Central memory CD4-positive, alpha-beta T cell (primary cell): ENCODE results near the gene SDHA.

Experiments used
- DNase-seq: peaks from one replicate; pipeline ENCODE4 v3.0.0; 2022
- total RNA-seq, 3 experiments: gene quantifications; one replicate each; lab custom pipeline; 2026; lab: John Stamatoyannopoulos, UW

Gene SDHA
- total RNA-seq = 18.6 to 46.9 (median 22.6) reads per million in 3 experiments

DNA sequence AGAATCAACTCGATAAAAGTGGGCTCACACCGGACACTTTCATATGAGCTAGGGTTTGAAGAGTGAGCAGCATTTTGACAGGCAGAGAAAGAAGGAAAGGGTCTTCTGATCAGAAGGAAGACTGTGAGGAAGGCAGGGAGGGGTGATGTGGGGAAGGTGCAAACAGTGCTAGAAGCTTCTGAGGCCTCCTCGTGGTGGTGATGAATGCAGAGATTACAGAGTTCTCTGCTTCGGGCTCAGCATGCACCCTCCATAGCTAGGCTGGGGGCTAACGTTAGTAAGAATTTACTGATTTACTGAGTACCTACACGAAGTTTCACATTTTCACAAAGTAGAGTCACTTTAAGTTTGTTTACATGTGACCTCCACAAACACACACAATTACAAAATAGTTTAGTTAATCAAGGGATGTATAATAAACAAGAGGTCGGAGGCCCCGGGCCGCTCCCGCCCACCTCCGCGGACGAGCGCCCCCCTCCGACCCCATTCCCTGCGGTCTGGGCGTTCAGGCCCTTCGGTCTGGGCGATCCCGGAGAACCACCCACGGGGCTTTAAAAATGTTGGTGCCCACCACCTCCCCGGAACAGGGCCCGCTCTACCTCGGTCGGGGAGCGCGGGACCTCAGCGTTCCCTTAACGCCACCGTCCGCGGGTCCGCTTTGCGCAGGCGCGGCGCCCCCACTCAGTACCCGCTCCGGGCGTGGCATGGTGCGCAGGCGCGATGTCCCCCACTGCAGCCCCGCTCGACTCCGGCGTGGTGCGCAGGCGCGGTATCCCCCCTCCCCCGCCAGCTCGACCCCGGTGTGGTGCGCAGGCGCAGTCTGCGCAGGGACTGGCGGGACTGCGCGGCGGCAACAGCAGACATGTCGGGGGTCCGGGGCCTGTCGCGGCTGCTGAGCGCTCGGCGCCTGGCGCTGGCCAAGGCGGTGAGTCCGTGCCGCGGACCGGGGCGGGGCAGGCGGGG, at the start of gene SDHA, which contains the start of gene CCDC127:
TSS of gene SDHA (plus strand) at position 827 of the 963 bp plus-strand sequence. CDS start at position 863, 36 bp downstream.
TSS of gene CCDC127 (minus strand) at position 660 of the 963 bp plus-strand sequence. CDS start 1,304 bp downstream, outside the sequence.
- DNase-seq = peak; percentile 97

DNA sequence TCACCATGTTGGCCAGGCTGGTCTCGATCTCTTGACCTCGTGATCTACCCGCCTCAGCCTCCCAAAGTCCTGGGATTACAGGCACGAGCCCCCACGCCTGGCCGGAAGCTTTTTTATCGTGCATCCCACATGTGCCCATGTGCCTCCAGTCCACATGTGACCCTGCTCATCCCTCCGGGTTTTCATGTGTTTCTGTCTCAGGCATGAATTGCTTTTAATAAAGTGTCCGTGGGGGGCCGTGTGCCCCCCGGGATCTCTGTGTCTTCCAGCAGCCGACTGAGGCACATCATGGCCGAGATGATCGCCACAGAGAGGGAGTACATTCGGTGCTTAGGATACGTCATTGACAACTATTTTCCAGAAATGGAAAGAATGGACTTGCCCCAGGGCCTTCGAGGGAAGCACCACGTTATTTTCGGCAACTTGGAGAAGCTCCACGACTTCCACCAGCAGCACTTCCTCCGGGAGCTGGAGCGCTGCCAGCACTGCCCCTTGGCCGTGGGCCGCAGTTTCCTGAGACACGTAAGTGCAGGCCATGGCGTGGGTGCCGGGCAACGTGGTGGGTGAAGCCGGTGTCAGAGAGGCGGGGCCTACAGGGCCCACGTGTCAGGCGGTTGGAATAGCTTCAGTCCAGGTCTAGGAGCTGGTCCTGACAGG, 48.9 kb upstream of the SDHA start:
- no peak for DNase-seq

DNA sequence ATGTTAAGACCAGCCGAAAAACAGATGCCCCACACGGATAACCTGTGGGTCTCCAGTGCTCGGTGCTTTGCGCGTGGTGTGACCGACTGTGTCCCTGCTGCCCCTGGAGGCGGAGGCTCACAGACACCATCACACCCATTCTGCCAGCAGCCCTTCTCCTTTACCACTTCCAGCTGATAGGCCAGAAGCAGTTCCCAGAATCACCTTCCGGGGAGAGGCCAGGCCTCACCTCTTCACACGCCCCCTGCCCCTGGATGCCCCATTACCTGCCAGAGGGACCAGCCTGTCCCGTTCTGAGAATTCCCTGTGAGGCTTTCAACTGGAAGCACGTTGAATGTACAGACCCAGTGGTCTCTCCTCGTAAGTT, 48.4 kb upstream of the SDHA start:
- DNase-seq = no peak

DNA sequence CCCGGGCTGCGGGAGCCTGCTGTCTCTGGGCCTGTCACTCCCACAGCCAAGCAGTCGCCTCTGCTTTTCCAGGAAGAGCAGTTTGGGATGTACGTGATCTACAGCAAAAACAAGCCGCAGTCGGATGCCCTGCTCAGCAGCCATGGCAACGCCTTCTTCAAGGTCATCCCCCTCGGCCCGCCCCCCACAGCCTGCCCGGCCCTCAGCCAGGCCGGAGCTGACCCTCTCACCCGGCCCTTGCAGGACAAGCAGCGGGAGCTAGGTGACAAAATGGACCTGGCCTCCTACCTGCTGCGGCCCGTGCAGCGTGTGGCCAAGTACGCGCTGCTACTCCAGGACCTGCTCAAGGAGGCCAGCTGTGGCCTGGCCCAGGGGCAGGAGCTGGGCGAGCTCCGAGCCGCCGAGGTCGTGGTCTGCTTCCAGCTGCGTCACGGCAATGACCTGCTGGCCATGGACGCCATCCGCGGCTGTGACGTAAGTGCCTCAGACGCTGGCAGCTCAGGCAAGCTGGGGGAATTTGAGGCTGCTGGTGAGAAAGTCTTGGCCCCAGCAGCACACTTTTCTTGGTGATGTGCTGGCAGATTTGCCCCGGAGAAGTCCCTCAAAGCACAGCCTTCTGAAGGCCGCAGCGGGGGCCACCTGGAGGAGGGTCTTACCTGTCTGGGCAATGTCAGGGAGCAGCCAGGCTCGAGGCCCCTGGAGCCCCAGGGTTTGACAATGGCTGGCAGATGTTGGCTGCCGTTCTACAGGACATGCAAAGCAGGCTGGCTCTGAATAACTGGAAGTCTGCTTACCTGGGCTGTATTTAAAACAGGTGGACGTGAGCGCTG, 46.9 kb upstream of the SDHA start:
- no peak for DNase-seq

DNA sequence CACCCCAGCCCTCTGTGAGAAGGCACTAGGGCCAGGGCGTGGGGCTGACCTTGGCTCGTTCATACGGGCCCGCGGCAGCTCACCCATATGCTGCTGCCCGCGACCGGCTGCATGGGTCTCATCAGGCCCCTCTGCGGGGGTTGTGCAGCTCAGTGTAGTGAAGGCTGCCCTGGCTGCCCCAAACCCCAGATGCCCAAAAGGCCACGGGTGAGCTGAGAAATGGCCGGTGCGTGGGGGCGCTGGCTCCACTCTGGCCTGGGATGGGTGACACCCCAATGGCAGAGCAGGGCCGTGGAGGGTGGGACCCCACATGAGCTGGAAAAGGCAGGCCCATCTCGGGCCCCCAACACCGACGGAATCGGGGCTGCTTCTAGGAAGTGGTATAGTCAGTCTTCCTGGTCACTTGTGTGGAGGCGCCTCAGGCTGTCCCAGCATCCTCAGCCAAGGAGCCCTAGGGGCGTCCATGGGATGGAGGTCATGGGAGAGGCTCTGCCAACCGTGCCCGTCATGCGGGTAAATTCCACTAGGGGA, 46.3 kb upstream of the SDHA start:
- DNase-seq = no peak

DNA sequence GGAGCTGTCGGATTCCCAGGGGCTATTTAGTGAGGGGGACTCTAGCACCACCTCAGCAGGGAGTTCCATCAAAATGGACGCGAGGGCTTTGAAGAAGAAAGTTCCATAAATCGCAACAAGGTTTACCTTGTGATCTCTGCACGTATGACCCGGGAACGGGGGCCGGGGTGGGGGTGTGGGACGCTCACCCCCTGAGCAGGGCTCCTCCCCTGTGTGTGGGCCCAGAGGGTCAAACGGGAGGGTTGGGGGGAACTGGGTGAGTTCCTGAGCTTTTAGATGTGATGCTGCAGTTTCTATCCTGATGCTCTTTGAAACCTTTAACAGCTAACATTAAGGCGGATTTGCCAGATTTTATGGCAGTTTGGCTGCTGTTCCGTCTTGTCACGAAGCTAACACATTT, 45.7 kb upstream of the SDHA start:
- DNase-seq = no peak

DNA sequence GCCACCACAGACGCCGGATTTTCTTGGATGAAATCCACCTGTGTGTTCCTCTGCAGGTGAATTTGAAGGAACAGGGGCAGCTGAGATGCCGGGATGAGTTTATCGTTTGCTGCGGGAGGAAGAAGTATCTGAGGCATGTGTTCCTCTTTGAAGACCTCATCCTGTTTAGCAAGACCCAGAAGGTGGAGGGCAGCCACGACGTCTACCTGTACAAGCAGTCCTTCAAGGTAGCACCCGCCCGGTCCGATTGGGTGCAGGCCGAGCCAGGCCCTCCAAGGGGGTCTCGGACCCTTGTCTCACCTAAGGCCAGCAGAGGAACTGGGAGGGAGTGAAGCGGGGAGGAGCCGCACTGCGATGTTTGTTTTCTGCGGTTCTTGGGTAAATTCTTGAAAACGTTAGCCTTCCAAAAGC, 45.3 kb upstream of the SDHA start:
- no peak for DNase-seq

DNA sequence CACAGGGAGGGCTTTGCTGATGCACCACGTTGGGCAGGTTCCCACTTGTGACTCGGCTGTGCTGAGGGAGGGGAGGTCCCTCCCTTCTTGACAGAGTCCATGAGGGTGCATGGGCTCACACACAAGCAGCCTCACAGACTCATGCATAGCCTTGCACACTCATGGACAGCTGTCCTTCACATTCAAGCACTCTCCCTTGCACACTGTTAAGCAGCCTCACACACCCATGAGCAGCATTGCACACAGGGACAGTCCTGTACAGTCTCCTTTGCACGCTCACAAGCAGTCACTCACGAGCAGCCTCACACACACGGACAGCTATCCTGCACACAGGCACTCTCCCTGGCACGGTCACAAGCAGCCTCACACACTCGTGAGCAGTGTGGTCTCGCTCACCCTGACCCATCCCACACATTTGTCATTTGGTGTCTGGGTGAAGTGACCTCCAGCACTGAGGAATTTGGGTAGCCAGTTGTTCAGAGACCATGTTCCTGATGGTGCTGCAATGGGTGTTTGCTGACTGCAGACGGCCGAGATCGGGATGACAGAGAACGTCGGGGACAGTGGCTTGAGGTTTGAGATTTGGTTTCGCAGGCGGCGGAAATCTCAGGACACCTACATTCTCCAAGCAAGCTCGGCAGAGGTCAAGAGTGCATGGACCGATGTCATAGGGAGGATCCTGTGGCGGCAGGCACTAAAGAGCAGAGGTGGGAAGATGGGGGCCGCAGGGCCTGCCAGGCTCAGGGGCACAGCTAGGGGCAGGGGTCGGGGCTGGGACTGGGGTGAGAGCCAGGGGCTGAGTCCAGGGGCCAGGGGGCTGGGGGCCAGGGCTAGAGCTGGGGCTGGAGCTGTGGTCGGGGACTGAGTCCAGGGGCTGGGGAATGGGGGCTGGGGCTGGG, 44.5 kb upstream of the SDHA start:
- no peak for DNase-seq

DNA sequence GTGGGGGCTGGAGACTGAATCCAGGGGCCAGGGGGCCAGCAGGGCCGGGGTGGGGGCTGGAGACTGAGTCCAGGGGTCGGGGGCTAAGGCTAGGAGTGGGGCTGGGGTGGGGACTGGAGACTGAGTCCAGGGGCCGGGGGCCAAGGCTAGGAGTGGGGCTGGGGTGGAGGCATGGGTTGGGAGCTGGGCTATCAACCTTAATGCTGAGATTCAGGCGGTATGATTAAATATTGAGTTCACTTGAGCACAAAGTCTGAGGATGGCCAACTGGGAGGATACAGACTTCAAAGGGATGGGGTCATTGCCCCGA, 43.9 kb upstream of the SDHA start:
- DNase-seq = no peak

DNA sequence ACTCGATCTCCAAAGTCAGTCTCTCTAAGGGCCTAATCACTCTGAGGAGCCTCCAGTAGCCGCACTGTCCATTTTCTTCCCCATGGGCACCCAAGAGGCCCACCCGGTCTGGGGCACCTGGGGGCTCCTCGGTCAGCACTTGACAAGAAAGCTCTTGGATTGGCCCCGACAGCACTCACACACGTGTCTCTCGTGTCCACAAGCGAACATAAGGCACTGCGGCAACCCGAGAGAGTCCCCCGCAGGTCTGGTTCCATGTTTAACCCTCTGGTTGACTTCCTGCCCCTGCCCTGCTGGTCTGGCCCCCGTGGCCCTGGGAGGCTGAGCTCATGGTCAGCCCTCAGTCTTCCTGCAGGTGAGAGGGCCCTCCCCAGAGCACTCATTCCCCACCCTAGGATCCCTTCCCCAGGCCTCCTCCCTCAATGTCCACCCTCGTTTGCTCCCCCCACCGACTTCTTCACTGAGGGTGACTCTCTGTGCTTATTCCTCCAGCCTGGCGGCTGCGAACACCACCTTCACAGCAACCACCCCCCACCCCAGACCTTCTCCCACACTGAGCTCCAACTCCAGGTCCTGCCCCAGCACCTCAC, 43.1 kb upstream of the SDHA start:
- no peak for DNase-seq

DNA sequence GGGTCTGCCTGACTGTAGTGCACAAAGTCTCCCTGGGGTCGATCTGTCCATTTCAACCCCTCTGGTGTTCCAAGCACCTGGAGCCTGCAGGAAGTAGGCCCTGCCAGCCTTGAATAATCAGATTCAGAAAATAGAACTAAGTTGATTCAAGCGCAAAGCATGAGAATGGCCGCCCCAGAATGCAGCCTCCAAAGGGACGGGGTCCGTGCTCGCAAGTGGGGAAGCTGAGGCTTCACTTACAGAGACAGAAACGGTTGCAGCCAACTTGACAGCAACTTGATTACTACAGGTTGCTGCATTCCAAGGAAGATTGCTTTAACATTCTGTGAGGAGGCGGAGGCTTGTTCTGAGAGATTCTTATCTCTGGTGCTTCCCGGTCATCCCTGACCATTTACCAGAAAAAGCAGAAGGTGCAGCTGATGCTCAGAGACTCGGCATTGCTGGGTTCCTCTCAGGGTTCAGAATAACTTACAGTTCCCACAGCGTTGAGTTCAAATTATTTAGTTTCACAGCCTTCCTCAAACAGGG, 41.8 kb upstream of the SDHA start:
- no peak for DNase-seq

DNA sequence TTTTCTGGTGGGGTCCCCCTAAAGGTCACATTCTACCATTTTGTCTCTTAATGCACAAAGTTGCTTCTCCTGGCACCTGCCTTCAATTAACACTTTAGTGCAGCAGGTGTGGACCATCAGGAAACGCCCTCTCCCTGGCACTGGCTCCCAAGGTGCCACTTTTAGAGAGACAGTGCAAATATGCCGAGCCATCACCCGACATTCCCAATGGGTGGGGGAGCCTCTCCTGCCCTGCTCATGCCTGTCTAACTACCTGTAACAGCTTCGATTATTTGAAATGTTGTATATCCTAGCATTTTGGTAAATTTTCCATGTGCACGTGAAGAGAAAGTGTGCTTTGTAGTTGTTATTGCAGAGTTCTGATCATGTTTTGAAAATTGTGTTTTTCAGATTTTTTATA, 40.0 kb upstream of the SDHA start:
- no peak for DNase-seq

DNA sequence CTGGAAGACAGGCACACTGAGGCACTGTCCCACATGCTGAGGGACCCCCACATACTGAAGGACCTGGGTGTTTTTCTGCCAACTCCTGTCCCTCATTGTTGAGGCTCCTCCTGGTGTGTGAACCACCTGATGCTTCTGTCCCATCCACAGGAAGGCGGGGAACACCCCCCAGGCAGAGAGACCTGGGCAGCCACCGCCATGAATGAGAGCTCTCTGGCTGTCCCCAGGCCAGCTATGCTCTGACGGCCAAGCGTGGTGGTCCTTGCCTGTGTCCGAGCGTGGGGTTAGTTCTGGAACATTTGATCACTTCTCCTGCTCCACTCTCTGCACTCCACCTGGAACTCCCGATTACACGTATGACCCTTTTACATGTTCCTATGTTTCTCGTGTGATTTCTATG, 38.7 kb upstream of the SDHA start:
- DNase-seq = no peak

DNA sequence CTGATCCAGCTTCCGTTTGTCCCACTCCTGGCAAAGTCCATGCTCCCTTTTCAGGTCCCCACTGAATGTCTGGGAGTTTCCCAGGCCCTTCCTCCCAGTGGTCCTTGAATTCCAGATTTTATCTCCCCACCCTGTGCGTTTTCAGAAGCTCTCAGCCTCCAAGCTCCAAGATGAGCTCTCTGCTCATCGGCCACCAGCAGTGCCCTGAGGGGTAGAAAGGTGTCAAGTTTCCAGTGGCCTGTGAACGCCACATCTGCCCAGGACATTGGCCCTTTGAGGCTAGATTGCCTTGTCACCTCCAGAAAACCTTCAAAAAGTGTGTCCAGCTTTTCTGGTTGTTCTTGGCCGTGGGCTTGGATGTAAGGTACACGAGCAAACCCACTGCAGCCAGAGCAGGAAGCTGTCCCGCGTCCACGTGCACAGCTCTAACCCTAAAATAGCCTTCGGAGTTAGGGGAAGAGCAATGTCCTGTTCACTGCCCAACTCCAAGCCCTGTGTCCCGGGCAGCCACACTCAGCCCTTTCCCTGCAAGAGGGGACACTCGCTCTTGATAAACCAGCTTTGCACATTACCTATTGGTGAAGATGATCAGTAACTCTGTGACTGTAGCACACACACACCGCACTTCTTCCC, 37.7 kb upstream of the SDHA start:
- no peak for DNase-seq

DNA sequence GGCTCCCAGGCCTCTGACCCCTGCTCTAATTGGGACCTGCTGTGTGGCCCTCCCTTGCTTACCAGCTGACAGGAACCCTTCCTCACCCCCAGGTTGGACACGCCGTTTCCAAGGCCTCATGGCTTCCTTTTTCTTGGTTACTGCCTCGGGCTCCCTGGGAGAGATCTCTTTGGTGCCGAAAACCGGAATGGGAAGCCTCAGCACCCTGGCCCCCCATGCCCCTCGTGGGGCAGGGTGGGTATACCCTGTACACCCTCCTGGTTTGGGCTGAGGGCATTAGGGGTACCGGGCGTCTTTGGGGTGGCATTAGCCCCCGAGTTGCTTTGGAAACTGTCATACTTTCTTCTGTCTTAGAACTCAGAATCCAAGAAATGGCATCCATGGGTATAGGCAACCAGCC, 37.0 kb upstream of the SDHA start:
- DNase-seq = no peak

DNA sequence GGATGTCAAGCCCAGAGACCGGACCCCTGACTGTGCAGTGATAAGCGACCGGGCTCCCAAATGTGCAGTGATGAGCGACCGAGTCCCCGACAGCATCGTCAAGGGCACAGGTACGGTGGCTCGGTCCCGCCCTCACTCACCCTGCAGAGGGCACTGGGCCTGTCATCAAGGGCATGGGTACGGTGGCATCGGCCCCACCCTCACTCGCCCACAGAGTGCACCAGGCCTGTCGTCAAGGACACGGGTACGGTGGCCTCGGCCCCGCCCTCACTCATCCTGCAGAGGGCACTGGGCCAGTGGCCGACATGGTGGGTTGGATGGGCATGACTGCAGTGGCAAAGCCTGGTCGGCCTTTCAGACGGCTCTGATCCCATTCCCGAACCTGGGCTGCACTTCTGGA, 36.6 kb upstream of the SDHA start:
- no peak for DNase-seq

DNA sequence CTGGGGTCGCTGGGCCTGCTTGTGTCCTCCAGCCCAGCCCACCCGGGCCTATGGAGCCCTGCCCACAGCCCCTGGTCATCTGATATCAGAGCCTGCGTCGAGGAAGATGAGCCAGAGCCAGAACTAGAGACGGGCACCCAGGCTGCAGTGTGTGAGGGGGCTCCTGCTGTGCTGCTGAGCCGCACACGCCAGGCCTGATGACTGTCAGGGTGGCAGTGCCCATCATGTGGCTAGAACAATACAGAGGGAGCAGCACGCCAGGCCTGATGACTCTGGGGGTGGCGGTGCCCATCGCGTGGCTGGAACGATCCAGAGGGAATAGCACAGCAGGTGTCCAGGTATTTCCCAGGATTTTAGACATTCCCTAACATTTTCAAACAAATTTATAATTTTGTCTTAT, 36.0 kb upstream of the SDHA start:
- no peak for DNase-seq

DNA sequence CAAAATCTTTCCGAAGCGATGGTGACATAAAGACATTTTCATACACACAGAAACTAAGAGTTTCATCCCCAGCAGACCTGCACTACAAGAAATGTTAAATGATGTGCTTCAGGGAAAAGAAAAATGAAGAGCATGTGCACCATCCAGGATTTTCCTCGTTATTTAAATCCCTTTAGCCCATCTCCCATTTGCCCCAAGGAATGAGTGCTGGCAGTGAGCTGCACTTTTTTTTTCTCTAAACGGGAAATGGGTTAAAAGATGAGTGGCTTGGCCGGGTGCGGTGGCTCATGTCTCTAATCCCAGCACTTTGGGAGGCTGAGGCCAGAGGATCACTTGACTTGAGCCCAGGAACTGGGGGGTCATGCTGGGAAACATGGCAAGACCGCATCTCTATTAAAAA, 33.6 kb upstream of the SDHA start:
- no peak for DNase-seq

DNA sequence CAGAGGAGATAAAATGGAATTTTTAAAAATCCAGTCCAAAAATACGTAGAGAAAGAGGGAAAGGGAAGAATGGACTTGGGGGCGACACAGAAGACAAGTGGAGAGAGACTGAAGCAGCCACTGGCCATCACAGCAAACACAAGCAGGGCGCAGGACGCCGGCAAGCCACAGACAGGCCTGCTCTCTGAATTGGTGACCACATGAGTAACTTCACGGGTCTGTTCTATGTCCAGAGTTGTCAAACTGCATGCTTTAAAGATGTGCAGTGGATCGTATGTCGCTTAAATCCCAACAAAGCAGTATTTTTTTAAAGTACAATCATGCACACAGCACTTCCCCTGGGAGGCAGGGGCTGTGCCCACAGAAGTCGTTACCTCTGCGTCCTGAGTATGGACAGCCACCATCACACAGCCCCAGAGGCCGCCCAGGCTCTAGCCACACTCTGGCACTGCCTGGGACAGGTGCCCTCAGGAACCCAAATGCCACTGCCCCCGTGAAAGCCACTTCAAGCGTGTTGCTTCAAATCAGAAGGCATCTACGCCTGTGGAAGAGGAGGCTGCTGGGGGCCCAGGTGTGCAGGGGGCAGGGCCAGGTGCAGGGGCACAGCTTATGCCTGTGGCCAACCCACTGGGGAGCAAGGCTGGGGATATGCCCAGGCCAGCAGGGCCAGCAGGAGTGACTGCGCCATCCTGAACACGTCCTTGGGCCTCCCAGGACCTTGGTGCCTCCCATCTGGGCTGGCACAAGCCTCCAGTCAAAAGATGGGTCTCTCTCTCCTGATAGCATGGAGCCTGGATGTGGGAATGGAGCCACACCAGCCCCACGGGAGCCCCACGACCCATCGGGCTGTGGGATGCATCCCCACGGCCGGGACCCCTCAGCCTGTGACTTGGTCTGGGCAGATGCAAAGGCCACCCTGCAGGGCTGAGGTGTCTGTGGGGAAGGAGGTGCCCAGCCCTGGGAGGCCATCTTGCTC, 32.7 kb upstream of the SDHA start:
- DNase-seq = no peak
